ENCODE results near the gene LILRB5. TPM values are rescaled to one million over a fixed set of nuclear protein-coding genes. Genes with fewer than 3 reads are reported as not detected.
"Not testable (repeated sequence)": the region's sequence is repeated elsewhere in the genome, so short reads cannot be mapped to it uniquely, and the experiment has no call there.

Gene LILRB5
- total RNA-seq, 1 donor from 2014 or later: 12.3 TPM

DNA sequence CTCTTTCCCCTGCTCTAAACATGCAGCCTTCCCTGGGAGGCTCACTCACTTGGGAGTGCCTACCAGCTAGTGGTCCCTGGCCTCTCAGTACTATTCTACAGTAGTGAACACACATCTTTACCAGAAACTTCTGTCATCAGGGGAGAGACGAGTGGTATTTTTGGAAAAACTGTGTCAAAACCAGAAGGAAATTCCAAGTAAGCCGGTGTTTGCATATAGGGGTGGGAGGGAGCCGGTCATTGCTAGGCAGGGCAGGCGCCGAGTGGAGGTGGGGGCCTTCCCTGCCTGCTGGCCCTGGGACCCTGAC, 49.4 kb downstream of the LILRB5 start:
- intact Hi-C loops (cut with DNase I): no loop called here
- H3K9me3 ChIP-seq: no peaks in the 10 kb centered on the region
- H3K27me3 ChIP-seq: no peaks in the 10 kb centered on the region
- H3K4me1 ChIP-seq: peaks cover 69% of the 10 kb centered on the region
- DNase-seq (ENCODE audit: extremely low spot score in 2 of 2): no peak
- H3K36me3 ChIP-seq: peaks cover 0 to 57% of the 10 kb centered on the region in 2 donors
- H3K4me3 ChIP-seq: no peak overlapping the region
- H3K27ac ChIP-seq: peak overlapping the region; percentile 29
- TF ChIP-seq, protein P1, sequence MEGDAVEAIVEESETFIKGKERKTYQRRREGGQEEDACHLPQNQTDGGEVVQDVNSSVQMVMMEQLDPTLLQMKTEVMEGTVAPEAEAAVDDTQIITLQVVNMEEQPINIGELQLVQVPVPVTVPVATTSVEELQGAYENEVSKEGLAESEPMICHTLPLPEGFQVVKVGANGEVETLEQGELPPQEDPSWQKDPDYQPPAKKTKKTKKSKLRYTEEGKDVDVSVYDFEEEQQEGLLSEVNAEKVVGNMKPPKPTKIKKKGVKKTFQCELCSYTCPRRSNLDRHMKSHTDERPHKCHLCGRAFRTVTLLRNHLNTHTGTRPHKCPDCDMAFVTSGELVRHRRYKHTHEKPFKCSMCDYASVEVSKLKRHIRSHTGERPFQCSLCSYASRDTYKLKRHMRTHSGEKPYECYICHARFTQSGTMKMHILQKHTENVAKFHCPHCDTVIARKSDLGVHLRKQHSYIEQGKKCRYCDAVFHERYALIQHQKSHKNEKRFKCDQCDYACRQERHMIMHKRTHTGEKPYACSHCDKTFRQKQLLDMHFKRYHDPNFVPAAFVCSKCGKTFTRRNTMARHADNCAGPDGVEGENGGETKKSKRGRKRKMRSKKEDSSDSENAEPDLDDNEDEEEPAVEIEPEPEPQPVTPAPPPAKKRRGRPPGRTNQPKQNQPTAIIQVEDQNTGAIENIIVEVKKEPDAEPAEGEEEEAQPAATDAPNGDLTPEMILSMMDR (IDR thresholded peaks at IDR 0.05): no peak
- TF ChIP-seq POLR2AphosphoS5 (IDR thresholded peaks at IDR 0.05; ENCODE audit: insufficient read depth in 1 of 2, low read depth in 1 of 2) (no peak), POLR2A (IDR thresholded peaks at IDR 0.05) (no peak)

DNA sequence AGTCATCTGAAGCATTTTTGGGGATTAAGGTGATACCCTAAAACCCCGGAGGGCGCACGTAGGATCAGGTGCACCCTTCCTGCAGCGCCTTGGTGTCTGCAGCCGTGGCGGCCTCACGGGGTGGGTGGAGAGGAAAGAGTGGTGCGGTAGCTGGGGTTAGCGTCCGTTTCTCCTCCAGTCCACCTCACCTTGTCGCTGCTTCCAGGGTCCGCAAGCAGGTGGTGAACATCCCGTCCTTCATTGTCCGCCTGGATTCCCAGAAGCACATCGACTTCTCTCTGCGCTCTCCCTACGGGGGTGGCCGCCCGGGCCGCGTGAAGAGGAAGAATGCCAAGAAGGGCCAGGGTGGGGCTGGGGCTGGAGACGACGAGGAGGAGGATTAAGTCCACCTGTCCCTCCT, 49.9 kb downstream of the LILRB5 start:
- H3K27ac ChIP-seq: peak overlapping the region; percentile 29
- DNase-seq (ENCODE audit: extremely low spot score in 2 of 2); intact Hi-C loops (cut with DNase I); H3K27me3 ChIP-seq; H3K4me3 ChIP-seq; H3K9me3 ChIP-seq: not testable (repeated sequence)
- H3K4me1 ChIP-seq: peaks cover 73% of the 10 kb centered on the region
- peaks cover 0 to 62% of the 10 kb centered on the region in 2 donors for H3K36me3 ChIP-seq

DNA sequence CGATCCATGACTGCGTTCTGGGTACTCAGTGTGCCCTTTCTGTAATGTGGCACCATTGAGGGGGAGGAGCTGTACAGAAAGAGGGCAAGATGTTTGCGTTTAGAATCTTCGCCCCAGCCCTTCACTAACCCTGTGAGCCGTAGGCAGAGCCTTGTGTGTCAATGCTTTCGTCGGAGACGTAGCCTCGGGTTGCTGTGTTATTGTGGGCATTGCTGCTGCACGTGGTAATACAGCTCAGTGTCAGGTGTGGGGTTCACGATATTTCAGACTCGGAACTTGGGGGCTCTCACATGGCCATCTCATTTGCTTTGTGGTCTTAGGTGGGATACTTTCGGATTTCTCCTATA, 50.3 kb downstream of the LILRB5 start:
- no peak overlapping the region for H3K27ac ChIP-seq

DNA sequence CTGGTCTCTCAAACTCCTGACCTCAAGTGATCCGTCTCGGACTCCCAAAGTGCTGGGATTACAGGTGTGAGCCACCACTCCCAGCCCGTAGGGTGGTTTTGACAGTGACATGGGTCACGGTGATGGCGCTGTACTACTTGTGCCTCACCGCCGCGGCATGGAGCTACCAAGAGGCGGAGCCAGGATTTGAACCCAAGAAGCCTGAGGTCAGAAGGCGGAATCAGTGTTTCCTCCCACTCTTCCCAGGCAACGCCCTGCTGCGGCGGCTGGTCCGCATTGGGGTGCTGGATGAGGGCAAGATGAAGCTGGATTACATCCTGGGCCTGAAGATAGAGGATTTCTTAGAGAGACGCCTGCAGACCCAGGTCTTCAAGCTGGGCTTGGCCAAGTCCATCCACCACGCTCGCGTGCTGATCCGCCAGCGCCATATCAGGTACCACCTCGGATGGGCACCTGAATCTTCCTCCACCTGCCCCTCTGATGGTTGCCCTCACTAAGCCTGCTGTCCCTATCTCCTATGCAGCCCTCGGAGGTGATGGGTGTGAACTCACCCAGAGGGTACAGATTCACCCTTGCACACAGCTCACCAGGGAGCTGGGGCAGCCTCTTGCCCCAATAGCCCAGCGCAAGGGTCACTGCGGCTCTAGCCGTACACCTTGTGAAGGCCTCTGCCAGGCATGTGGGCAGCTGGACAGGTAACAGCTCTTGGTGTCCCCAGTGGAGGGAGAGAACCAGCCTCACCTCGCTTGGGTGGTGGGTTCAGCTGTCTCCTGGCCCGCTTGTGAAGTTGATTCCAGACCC, 50.8 kb downstream of the LILRB5 start:
- peaks cover 82% of the 10 kb centered on the region for H3K4me1 ChIP-seq
- TF ChIP-seq POLR2AphosphoS5 (IDR thresholded peaks at IDR 0.05; ENCODE audit: insufficient read depth in 1 of 2, low read depth in 1 of 2) (no peak), POLR2A (IDR thresholded peaks at IDR 0.05) (no peak)
- TF ChIP-seq, protein P1 (IDR thresholded peaks at IDR 0.05): no peak
- no peak overlapping the region for H3K4me3 ChIP-seq
- DNase-seq (ENCODE audit: extremely low spot score in 2 of 2): no peak
- peaks cover 0 to 68% of the 10 kb centered on the region in 2 donors for H3K36me3 ChIP-seq
- no peak overlapping the region for H3K27ac ChIP-seq
- H3K9me3 ChIP-seq: no peaks in the 10 kb centered on the region
- H3K27me3 ChIP-seq: no peaks in the 10 kb centered on the region
- intact Hi-C loops (cut with DNase I): no loop called here

More for the DNA sequence above, 50.3 kb downstream of the LILRB5 start:
- intact Hi-C loops (cut with DNase I): no loop called here
- TF ChIP-seq, protein P1 (IDR thresholded peaks at IDR 0.05): no peak
- TF ChIP-seq POLR2A (IDR thresholded peaks at IDR 0.05) (no peak), POLR2AphosphoS5 (IDR thresholded peaks at IDR 0.05; ENCODE audit: insufficient read depth in 1 of 2, low read depth in 1 of 2) (no peak)
- DNase-seq (ENCODE audit: extremely low spot score in 2 of 2): no peak
- Histone ChIP-seq H3K4me1 (peaks cover 77% of the 10 kb centered on the region), H3K4me3 (no peak overlapping the region), H3K36me3 (peaks cover 0 to 64% of the 10 kb centered on the region in 2 donors), H3K27me3 (no peaks in the 10 kb centered on the region), H3K9me3 (no peaks in the 10 kb centered on the region)

DNA sequence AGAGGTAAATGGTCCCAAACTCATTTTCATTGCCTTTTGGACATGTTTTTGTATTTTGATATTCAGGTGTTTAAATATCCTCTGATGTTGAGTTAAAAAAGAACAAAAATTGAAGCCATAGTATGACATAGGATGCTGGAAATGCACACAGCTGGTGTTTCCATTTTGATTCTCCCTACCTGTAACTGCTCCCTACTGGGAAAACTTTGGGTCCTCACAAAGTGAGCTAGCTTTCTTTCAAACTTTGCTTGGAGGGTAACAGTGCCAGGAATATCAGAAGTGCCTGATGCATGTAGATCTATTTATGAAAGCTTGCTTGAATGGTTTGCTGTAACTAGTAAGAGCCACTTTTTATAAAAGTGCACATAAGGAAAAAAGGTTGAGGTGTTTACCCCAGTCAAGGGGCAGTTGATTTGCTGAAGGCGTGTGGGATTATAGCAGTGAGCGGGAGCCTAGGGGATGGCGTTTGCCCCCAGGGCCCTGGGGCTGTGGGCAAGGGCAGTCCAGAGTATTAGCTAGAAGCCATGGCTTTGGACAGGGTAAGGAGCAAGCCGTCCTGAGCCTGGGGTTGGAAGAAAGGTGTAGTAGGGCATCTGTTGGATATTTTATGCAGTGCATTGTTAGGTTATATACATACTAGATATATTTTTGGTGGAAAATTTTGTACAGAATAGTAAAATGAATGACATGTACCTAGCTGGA, 52.2 kb downstream of the LILRB5 start:
- TF ChIP-seq POLR2A (IDR thresholded peaks at IDR 0.05) (no peak), POLR2AphosphoS5 (IDR thresholded peaks at IDR 0.05; ENCODE audit: insufficient read depth in 1 of 2, low read depth in 1 of 2) (no peak)
- TF ChIP-seq, protein P1 (IDR thresholded peaks at IDR 0.05): no peak
- H3K27me3 ChIP-seq: no peaks in the 10 kb centered on the region
- H3K9me3 ChIP-seq: no peaks in the 10 kb centered on the region
- intact Hi-C loops (cut with DNase I): no loop called here
- no peak overlapping the region for H3K27ac ChIP-seq
- peaks cover 74% of the 10 kb centered on the region for H3K4me1 ChIP-seq
- DNase-seq (ENCODE audit: extremely low spot score in 2 of 2): no peak
- H3K4me3 ChIP-seq: no peak overlapping the region
- H3K36me3 ChIP-seq: peaks cover 0 to 68% of the 10 kb centered on the region in 2 donors
